ENCODE data around the gene CKLF. TPM values are rescaled to one million over a fixed set of nuclear protein-coding genes. Genes with fewer than 3 reads are reported as not detected.

Gene CKLF, protein sequence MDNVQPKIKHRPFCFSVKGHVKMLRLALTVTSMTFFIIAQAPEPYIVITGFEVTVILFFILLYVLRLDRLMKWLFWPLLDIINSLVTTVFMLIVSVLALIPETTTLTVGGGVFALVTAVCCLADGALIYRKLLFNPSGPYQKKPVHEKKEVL
- total RNA-seq = 10 to 100 TPM; 20.5 to 28.3 TPM

DNA sequence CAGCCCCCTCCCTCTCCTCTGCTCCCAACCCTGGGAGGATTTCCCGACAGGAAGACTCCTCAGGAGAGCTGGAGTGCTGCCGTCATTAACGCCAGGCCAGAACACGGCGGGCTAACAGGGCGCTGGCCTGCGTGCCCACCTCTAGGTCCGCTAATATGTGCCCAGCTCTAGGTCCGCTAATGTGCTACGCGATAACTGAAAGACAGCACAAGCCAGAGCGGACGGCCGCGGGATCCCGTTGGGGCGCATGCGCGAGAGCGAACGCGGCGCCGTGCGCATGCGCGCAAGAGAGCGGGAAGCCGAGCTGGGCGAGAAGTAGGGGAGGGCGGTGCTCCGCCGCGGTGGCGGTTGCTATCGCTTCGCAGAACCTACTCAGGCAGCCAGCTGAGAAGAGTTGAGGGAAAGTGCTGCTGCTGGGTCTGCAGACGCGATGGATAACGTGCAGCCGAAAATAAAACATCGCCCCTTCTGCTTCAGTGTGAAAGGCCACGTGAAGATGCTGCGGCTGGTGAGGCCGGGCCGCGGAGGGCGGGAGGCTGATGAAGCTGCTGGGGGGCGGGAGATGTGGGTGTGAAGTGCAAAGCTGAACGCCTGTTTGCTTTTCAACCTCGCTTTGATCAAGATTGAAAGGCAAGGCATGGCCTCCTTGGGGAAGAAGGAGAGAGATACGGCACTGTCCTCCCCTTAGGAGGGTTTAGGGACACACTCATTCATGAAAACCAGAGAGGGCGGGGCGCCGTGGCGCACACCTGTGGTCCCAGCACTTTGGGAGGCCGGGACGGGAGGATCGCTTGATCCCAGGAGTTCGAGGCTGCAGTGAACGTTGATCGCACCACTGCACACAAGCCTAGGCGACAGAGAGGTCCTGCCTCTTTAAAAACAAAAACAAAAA, at the start of gene CKLF:
CKLF (plus strand) TSS at position 291 of the 892 bp plus-strand sequence; CDS start at position 431, 140 bp downstream.
- Histone ChIP-seq H3K36me3 (no peaks in the 10 kb centered on the region), H3K9me3 (no peaks in the 10 kb centered on the region), H3K27ac (peak within 1 kb of the TSS; percentile 84 to 89), H3K4me1 (replicated peaks) (no peaks in the 10 kb centered on the region), H3K4me3 (peak within 1 kb of the TSS; percentile 43), H3K27me3 (replicated peaks; ENCODE audit: insufficient read depth) (no peaks in the 10 kb centered on the region)
- DNase-seq (ENCODE audit: low spot score) = peak; percentile 82
- peak; percentile 82 for TF ChIP-seq POLR2A (IDR thresholded peaks at IDR 0.05)
- peak; percentile 97 for TF ChIP-seq POLR2AphosphoS5 (IDR thresholded peaks at IDR 0.05)
- TF ChIP-seq, protein P1, sequence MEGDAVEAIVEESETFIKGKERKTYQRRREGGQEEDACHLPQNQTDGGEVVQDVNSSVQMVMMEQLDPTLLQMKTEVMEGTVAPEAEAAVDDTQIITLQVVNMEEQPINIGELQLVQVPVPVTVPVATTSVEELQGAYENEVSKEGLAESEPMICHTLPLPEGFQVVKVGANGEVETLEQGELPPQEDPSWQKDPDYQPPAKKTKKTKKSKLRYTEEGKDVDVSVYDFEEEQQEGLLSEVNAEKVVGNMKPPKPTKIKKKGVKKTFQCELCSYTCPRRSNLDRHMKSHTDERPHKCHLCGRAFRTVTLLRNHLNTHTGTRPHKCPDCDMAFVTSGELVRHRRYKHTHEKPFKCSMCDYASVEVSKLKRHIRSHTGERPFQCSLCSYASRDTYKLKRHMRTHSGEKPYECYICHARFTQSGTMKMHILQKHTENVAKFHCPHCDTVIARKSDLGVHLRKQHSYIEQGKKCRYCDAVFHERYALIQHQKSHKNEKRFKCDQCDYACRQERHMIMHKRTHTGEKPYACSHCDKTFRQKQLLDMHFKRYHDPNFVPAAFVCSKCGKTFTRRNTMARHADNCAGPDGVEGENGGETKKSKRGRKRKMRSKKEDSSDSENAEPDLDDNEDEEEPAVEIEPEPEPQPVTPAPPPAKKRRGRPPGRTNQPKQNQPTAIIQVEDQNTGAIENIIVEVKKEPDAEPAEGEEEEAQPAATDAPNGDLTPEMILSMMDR (IDR thresholded peaks at IDR 0.05) = peak in 2 of 4 experiments; percentile 4 to 30
- WGBS = 11% methylated on average over 63 of the region's 63 CpGs
- intact Hi-C loops (cut with DNase I) = loop anchor here (5.0 kb wide), 2 partner anchors 35 to 75 kb away; no protein-coding TSS in a partner anchor

DNA sequence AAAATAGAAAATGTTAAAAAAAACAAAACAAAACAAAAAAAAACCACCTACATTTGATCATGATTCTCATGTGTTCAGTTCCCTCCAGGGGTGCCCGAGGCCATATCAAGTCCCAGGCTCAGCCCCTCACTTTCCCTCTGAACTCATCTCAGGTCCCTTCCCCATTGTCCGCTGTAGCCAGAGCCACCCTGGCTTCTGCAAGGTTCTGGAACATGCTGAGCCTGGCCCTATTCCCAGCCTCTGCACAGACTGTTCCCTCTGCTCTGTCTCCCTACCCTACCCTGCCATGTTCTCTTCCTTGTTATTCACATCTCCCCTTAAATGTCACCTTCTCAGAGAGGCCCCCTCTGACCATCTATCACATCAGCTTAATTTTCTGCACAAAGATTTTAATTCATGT, 49.3 kb upstream of the CKLF start:
- Histone ChIP-seq H3K4me3 (no peak overlapping the region), H3K9me3 (no peaks in the 10 kb centered on the region), H3K27ac (peak overlapping the region; percentile 61 to 67), H3K27me3 (replicated peaks; ENCODE audit: insufficient read depth) (no peaks in the 10 kb centered on the region), H3K36me3 (no peaks in the 10 kb centered on the region), H3K4me1 (replicated peaks) (peaks cover 8% of the 10 kb centered on the region)
- intact Hi-C loops (cut with DNase I) = no loop called here
- 54% methylated on average over 2 of the region's 2 CpGs for WGBS
- TF ChIP-seq, protein P1 (IDR thresholded peaks at IDR 0.05) = no peak
- TF ChIP-seq POLR2A (IDR thresholded peaks at IDR 0.05) (no peak), POLR2AphosphoS5 (IDR thresholded peaks at IDR 0.05) (peak; percentile 79)
- DNase-seq (ENCODE audit: low spot score) = peak; percentile 60

DNA sequence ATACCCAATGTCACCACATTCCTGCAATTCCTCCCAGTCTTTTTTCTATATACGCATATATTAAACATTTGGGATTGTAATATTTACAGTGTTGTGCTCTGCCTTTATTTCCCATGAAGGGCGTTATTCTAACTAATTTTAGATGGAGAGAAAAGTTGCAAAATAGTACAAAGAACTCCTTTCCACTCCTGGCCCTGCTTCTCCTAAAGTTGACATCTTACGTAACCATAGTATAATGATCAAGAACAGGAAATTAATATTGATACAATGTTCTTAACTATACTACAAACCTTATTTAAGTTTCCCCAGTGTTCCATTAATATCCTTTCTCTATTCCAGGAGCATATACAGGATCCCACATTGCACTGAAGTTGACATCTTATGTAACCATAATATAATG, 48.8 kb upstream of the CKLF start:
- Histone ChIP-seq H3K4me3 (no peak overlapping the region), H3K9me3 (no peaks in the 10 kb centered on the region), H3K36me3 (no peaks in the 10 kb centered on the region), H3K27me3 (replicated peaks; ENCODE audit: insufficient read depth) (no peaks in the 10 kb centered on the region), H3K4me1 (replicated peaks) (peaks cover 14% of the 10 kb centered on the region), H3K27ac (peak overlapping the region; percentile 61 to 67)
- no peak for DNase-seq (ENCODE audit: low spot score)
- TF ChIP-seq POLR2AphosphoS5 (IDR thresholded peaks at IDR 0.05) = no peak
- no peak for TF ChIP-seq POLR2A (IDR thresholded peaks at IDR 0.05)
- TF ChIP-seq, protein P1 (IDR thresholded peaks at IDR 0.05) = no peak
- WGBS = 77% methylated on average over 3 of the region's 3 CpGs
- intact Hi-C loops (cut with DNase I) = no loop called here

DNA sequence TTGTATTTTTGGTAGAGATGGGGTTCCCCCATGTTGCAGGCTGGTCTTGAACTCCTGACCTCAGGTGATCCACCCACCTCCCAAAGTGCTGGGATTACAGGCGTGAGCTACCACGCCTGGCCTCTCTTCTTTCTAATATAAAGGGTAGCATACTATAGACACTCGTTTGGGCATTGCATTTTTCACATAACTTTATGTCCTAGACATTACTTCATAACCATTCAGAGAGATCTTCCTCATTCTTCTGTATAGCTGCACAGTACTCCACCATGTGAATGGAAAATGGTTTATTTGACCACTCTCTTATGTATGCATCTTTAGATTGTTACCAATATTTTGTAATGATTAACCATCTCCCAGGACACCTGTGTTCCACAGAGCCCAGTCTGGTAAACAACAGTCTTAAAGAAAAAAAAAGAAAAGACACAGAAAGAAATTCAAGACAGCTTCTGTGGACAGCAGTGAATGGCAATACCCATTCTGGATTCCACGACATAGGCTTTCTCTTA, 44.6 kb upstream of the CKLF start:
- peaks cover 25% of the 10 kb centered on the region for H3K4me1 ChIP-seq (replicated peaks)
- DNase-seq (ENCODE audit: low spot score) = no peak
- 61% methylated on average over 4 of the region's 4 CpGs for WGBS

DNA sequence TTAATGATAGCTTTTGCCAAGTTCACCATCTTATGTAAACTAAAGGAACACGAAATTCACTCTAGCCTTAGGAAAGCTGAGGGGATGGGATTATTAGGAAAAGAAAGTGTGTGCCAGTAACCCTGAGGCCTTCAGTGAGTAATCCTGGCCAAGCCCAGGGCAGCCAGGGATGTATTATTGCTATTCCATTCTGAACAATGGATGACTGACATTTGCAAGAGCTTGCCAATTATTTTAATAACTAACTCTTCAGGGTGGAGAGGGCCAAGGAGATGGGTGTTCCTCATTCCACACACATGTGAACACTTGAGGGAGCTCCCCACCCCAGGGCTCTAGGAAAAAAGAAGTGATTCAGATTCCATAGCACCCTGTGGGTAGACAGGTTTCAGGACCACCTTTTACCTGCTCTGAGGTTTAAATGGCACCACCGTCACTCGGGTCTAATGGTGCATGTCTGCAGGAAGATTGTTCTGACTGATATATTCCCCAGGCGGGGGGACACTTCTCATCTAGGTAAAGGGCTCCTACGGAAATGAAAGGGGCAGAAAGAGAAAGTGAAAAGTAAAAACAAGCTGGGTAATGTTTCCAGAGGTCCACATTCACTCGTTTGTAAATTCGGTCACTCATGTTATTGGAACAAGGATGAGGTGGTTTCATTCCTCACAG, 44.0 kb upstream of the CKLF start:
- Histone ChIP-seq H3K9me3 (no peaks in the 10 kb centered on the region), H3K4me1 (replicated peaks) (peaks cover 25% of the 10 kb centered on the region), H3K4me3 (no peak overlapping the region), H3K27ac (peak overlapping the region; percentile 69 to 73), H3K36me3 (no peaks in the 10 kb centered on the region), H3K27me3 (replicated peaks; ENCODE audit: insufficient read depth) (no peaks in the 10 kb centered on the region)
- DNase-seq (ENCODE audit: low spot score) = peak; percentile 81
- 32% methylated on average over 7 of the region's 7 CpGs for WGBS
- intact Hi-C loops (cut with DNase I) = no loop called here
- TF ChIP-seq POLR2AphosphoS5 (IDR thresholded peaks at IDR 0.05) = peak; percentile 86
- TF ChIP-seq POLR2A (IDR thresholded peaks at IDR 0.05) = no peak

More for the DNA sequence above, 44.6 kb upstream of the CKLF start:
- Histone ChIP-seq H3K27me3 (replicated peaks; ENCODE audit: insufficient read depth) (no peaks in the 10 kb centered on the region), H3K4me3 (no peak overlapping the region), H3K27ac (peak overlapping the region; percentile 69 to 73), H3K36me3 (no peaks in the 10 kb centered on the region), H3K9me3 (no peaks in the 10 kb centered on the region)
- intact Hi-C loops (cut with DNase I) = no loop called here
- TF ChIP-seq POLR2A (IDR thresholded peaks at IDR 0.05) = no peak
